GM18508 (cell line): ENCODE data around the gene TRAPPC10.
"Not testable (repeated sequence)": the region's sequence is repeated elsewhere in the genome, so short reads cannot be mapped to it uniquely, and the experiment has no call there.

Experiments used
- ATAC-seq: cut with Tn5 transposase; IDR thresholded peaks from one replicate; pipeline ENCODE4 v1.9.1; 2021; ENCODE audit warnings: moderate number of reproducible peaks; ENCODE audit not compliant: insufficient read depth, unreplicated experiment

Gene TRAPPC10

DNA sequence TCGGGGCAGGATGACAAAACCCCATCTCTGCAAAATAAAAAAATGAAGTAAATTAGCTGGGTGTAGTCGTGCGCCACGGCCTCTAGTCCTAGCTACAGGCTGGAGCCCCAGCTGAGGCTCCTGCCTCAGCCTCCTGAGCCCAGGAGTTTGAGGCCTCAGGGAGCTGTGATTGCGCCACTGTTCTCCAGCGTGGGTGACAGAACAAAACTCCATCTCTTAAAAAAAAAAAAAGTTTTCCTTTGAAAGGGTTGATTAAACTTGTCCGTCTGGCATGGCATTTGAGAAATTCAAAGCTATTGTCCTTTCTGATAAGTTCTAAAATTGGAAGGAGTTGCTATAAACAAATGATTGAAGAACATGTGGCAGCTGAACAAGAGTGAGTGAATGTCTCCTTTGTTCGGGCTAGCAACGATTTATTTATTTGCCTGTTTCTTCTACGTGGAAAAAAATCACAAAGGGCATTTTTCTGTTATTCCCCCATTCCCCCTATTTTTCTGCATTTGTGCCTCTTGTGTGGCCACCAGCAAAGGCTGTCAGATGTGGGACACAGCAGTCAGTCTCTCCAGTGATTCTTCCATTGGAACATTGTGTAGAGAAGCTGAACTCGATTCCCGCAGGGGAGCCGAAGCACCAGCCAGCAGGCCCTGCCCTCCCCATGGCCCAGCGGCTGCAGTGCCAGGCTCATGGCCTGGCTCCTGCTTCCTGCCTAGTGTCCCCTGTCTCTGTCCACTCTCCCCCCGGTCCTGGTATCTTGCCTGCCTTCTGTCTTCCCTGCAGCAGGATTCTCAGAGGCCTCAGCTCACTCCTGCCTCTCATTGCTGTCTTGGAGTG lies 73.6 kb downstream of the TRAPPC10 start:
- no peak for ATAC-seq

- ATAC-seq = no peak
These were observed 74.7 kb downstream of the TRAPPC10 start for GRCh38 chr21:44086636-44087425.

DNA sequence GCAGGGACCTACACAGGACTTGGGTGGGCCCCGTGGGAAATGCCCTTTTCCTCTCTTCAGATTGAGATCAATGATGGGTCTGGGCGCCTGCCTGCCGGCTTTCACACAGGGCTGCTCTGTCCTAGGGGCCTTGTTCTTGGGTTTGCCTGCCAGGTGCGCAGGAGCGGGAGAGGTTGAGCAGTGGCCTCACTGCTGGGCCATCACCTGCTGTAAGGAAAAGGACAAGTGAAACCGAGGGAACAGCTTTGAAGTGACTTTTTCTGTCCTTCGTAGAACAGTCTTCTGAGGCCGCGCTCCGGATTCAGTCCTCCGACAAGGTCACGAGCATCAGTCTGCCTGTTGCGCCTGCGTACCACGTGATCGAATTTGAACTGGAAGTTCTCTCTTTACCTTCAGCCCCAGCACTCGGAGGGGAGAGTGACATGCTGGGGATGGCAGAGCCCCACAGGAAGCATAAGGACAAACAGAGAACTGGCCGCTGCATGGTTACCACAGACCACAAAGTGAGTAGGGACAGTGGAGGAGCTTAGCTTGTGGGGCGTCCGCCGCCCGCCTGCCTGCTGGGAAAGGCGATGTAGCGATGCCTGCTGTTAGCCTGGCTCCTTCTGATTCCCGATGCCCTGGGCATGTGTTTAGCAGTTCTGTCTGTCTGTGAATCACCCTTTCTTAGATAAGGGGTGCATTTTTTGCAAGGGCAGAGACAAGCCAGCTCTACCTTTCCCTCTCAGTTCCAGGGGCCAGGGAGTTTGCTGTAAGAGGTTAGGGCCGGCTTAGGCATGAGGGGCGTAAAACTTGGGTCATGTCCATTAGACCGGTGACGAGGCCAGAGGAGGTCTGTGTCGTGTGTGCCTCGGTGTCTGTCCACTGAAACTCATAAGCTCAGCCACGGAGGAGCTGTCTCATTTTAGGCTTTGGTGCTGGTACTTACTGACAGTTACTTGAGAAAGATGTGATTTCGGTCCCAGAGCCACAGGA lies 75.6 kb downstream of the TRAPPC10 start:
- ATAC-seq = no peak

DNA sequence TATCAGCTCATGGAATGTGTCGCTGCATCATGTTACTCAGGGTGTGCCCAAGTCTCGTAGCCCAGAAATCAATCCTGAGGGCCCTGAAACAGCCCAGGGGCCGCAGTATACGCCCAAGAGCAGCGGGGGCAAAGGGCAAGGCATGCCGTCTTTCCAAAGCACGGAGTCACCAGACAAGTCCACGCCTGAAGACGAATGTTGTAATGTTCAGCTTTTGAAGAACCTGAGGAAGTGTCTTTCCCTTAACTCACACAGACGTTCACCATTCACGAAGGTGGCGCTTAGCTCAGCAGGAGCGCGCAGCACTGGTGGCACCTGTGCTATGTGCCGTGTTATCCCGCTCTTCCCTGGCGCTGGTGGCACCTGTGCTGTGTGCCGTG lies 76.3 kb downstream of the TRAPPC10 start:
- no peak for ATAC-seq

GRCh38 chr21:44089001-44089911 lies 77.1 kb downstream of the TRAPPC10 start:
- no peak for ATAC-seq

DNA sequence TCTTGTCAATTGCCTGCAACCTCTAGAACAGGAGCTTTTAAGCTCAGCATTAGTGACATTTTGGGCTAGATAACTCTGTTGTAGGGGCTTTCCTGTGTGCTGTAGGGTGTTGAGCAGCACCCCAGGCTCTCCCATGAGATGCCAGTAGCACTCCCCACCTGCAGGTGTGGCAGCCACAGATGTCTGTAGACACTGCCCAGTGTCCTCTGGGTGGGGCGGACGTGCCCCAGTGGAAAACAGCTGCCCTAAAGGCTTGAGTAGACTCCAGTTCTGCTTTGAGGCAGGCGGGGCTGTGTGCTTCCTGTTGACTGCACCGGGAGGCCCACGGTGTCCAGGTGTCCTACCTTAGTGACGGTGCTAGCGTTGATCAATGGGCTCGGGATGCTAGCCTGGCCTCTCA lies 78.2 kb downstream of the TRAPPC10 start:
- no peak for ATAC-seq

GRCh38 chr21:44092211-44092610 lies 80.1 kb downstream of the TRAPPC10 start:
- ATAC-seq = no peak

DNA sequence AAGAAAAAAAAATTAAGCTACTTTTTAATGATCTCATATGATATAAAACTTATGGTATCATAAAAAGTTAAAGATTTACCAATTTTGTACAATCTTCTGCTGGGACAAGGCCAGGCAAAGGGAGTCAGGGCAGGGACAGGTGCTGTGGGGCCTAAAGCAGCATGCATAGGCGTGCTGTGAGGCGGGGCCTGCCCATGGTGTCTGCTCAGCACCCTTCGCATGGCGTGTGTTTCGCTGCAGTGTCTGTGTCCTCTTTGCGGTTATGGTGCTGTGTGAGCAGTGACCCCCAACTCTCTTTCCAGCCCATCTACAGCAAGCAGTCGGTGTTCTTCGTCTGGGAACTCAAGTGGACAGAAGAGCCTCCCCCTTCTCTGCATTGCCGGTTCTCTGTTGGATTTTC lies 81.7 kb downstream of the TRAPPC10 start:
- ATAC-seq = no peak

- no peak for ATAC-seq
These were observed 82.7 kb downstream of the TRAPPC10 start for GRCh38 chr21:44094832-44095231.

DNA sequence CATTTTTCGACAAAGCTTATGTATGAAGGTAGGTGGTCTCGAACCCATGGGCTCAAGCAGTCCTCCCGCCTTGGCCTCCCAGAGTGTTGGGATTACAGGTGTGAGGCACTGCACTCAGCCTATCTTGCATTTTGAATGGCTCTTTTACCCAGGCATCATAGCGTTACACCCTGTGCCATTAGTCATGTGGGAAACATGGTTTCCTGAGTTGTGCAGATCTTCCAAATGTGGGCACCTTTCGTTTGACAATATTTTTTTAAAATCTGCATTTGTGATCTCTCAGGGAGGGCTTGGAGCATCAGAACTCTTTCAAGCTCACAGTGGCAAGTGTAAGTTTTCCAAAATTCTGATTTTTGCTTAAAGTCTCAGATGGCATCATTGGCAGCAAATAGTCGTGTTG lies 86.4 kb downstream of the TRAPPC10 start:
- ATAC-seq = not testable (repeated sequence)

- not testable (repeated sequence) for ATAC-seq
These were observed 86.9 kb downstream of the TRAPPC10 start for GRCh38 chr21:44098964-44099363.

- not testable (repeated sequence) for ATAC-seq
These were observed 95.0 kb downstream of the TRAPPC10 start, which contains the start of gene PWP2 for GRCh38 chr21:44107026-44107501. PWP2 (plus strand) TSS chr21:44107399; CDS start chr21:44107417, 18 bp downstream.

GRCh38 chr21:44107589-44107988 lies 95.5 kb downstream of the TRAPPC10 start:
- not testable (repeated sequence) for ATAC-seq

GRCh38 chr21:44113702-44114371 lies 101.7 kb downstream of the TRAPPC10 start:
- ATAC-seq = not testable (repeated sequence)

- ATAC-seq = not testable (repeated sequence)
These were observed 110.0 kb downstream of the TRAPPC10 start for GRCh38 chr21:44122131-44122530.

DNA sequence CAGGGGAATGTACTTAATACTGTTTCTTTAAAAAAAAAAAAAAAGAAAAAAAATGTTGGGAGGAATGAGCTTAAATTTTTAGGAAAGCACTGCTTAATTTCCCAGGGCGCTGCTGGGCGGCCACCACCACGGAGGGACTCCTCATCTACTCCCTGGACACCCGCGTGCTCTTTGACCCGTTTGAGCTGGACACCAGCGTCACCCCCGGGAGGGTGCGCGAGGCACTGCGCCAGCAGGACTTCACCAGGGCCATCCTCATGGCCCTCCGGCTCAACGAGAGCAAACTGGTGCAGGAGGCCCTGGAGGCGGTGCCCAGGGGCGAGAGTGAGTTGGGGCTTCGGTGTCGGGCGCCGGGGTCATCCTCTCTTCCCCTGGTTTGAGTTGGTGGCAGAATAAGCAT lies 115.7 kb downstream of the TRAPPC10 start:
- not testable (repeated sequence) for ATAC-seq

- ATAC-seq = not testable (repeated sequence)
These were observed 121.6 kb downstream of the TRAPPC10 start for GRCh38 chr21:44133715-44134057.

GRCh38 chr21:44134732-44135131 lies 122.6 kb downstream of the TRAPPC10 start:
- ATAC-seq = not testable (repeated sequence)
